HepG2 (cell line): ENCODE results near the gene COX8C. TPM values are rescaled to one million over a fixed set of nuclear protein-coding genes. Genes with fewer than 3 reads are reported as not detected.

Source experiments
- FOSL2 ChIP-seq: sonication (generic); formaldehyde crosslinking; IDR thresholded peaks from 2 replicates; pipeline ENCODE4 v1.4.0; 2020; ENCODE audit warnings: missing genetic modification reagents
- KDM5B ChIP-seq: sonication (generic); formaldehyde crosslinking; IDR thresholded peaks from 2 replicates; pipeline ENCODE4 v1.4.0; 2020; ENCODE audit warnings: missing genetic modification reagents, mild to moderate bottlenecking, borderline replicate concordance
- ZNF143 ChIP-seq: sonication (generic); formaldehyde crosslinking; IDR thresholded peaks from 2 replicates; pipeline ENCODE4 v1.4.0; 2020; ENCODE audit warnings: missing genetic modification reagents
- polyA plus RNA-seq, 8 experiments: library from polyadenylated mRNA; depleted of rRNA in 3 of 8; stranded (reverse) in 7 of 8; unstranded in 1 of 8; fragments of >200 nt; fragmentation: Illumina TruSeq in 4 of 8; extraction: Trizol in 4 of 8; gene quantifications; 2 replicates each; pipeline versions ENCODE4 v1.2.1 to v1.2.3, GENCODE V29; 2011 to 2016; ENCODE audit warnings: low read depth in 4 of 8, missing spikeins in 1 of 8, mixed read lengths in 1 of 8; ENCODE audit not compliant: insufficient read depth in 1 of 8
- total RNA-seq, 5 experiments: library from RNA; depleted of rRNA; stranded (reverse); fragments of >200 nt; fragmentation: Illumina TruSeq; extraction: Trizol; gene quantifications; 2 replicates each; pipeline ENCODE4 v1.2.3, GENCODE V29; 2016; ENCODE audit warnings: low read depth in 1 of 5
- TF ChIP-seq, protein P1 (sequence below): IDR thresholded peaks from 2 replicates; pipeline ENCODE4 v1.4.0; 2020; ENCODE audit warnings: mild to moderate bottlenecking, missing genetic modification reagents
- TF ChIP-seq, protein P2 (sequence below): IDR thresholded peaks from 2 replicates; pipeline ENCODE4 v1.6.1; 2016; ENCODE audit warnings: missing biosample characterization, missing genetic modification reagents, low read depth
- TF ChIP-seq, protein P3 (sequence below): sonication (generic); formaldehyde crosslinking; IDR thresholded peaks from 2 replicates; pipeline ENCODE4 v1.8.0; 2023; ENCODE audit warnings: mild to moderate bottlenecking, missing genetic modification reagents
- TF ChIP-seq, protein P4 (sequence below): sonication (generic); formaldehyde crosslinking; IDR thresholded peaks from 2 replicates; pipeline ENCODE4 v1.8.1; 2023; ENCODE audit warnings: mild to moderate bottlenecking, missing genetic modification reagents
- TF ChIP-seq, protein P5 (sequence below): sonication (generic); formaldehyde crosslinking; IDR thresholded peaks from 2 replicates; pipeline ENCODE4 v1.4.0; 2020; ENCODE audit warnings: mild to moderate bottlenecking, low read depth, missing genetic modification reagents
- TF ChIP-seq, protein P6 (sequence below): sonication (generic); formaldehyde crosslinking; IDR thresholded peaks from 2 replicates; pipeline ENCODE4 v1.5.1; 2020; ENCODE audit warnings: mild to moderate bottlenecking, missing genetic modification reagents, borderline replicate concordance
- TF ChIP-seq, protein P7 (sequence below): IDR thresholded peaks from 2 replicates; pipeline ENCODE4 v1.6.1; 2012; ENCODE audit warnings: low read depth, low read length, improper control_type of control experiment

The COX8C gene
- total and polyA plus RNA-seq, 2 of the 13 experiments (the other 11 are each of a cell fraction or from before 2014, with no cell fraction given) = not detected

DNA sequence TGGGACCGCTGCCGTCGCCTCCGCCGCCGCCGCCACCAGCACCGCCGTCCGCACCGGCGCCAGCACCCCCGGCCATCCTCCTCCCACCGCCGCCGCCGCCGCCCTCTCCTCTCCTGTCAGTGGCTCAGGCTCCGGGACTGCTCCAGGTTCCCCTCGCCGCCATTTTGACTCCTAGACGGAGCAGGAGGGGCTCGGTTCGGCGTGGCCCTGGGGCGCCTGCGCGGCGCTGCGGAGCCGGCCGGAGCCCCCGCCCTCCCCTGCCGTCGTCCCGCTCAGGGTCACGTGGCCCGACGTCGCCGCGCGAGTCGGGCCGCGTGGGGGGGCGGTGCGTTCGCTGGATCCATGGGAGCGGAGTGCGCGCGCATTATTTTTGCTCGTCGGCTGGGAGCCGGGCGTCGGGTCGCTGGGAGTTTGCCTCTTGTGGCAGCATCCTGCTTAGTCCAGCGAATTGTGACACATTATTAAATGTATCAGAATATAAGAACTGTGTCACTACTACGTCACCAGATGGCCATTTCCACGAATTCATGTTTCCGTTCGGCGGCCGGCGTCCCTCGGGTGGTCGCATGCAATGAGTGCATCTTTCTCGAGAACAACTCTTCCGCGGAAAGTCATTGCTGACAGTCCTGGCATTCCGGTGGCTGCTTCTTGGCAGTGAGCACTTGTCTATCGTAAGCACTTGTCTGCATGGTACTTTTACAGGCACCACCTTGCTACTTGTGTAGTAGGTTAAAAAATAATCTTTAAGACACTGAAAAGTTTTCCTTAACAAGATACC lies 13.9 kb upstream of the COX8C start, which contains the start of gene BTBD7 (continued):
- TF ChIP-seq, protein P1, sequence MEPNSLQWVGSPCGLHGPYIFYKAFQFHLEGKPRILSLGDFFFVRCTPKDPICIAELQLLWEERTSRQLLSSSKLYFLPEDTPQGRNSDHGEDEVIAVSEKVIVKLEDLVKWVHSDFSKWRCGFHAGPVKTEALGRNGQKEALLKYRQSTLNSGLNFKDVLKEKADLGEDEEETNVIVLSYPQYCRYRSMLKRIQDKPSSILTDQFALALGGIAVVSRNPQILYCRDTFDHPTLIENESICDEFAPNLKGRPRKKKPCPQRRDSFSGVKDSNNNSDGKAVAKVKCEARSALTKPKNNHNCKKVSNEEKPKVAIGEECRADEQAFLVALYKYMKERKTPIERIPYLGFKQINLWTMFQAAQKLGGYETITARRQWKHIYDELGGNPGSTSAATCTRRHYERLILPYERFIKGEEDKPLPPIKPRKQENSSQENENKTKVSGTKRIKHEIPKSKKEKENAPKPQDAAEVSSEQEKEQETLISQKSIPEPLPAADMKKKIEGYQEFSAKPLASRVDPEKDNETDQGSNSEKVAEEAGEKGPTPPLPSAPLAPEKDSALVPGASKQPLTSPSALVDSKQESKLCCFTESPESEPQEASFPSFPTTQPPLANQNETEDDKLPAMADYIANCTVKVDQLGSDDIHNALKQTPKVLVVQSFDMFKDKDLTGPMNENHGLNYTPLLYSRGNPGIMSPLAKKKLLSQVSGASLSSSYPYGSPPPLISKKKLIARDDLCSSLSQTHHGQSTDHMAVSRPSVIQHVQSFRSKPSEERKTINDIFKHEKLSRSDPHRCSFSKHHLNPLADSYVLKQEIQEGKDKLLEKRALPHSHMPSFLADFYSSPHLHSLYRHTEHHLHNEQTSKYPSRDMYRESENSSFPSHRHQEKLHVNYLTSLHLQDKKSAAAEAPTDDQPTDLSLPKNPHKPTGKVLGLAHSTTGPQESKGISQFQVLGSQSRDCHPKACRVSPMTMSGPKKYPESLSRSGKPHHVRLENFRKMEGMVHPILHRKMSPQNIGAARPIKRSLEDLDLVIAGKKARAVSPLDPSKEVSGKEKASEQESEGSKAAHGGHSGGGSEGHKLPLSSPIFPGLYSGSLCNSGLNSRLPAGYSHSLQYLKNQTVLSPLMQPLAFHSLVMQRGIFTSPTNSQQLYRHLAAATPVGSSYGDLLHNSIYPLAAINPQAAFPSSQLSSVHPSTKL = peak; percentile 40
- TF ChIP-seq, protein P2, sequence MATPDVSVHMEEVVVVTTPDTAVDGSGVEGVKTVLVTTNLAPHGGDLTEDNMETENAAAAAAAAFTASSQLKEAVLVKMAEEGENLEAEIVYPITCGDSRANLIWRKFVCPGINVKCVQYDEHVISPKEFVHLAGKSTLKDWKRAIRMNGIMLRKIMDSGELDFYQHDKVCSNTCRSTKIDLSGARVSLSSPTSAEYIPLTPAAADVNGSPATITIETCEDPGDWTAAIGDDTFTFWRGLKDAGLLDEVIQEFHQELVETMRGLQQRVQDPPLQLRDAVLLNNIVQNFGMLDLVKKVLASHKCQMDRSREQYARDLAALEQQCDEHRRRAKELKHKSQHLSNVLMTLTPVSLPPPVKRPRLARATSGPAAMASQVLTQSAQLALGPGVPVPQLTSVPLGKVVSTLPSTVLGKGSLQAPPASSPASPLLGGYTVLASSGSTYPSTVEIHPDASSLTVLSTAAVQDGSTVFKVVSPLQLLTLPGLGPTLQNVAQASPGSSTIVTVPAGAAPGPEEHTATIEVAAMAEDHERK (CRISPR knock-in tag) = peak; percentile 86
- TF ChIP-seq KDM5B (CRISPR knock-in tag) (peak; percentile 53; the same call in 1 of the 2 replicates), ZNF143 (CRISPR knock-in tag) (peak; percentile 75), FOSL2 (peak; percentile 32; the same call in 1 of the 2 replicates)
- TF ChIP-seq, protein P3, sequence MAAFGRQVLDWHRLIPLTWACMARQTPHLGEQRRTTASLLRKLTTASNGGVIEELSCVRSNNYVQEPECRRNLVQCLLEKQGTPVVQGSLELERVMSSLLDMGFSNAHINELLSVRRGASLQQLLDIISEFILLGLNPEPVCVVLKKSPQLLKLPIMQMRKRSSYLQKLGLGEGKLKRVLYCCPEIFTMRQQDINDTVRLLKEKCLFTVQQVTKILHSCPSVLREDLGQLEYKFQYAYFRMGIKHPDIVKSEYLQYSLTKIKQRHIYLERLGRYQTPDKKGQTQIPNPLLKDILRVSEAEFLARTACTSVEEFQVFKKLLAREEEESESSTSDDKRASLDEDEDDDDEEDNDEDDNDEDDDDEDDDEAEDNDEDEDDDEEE = peak; percentile 77
- TF ChIP-seq, protein P4, sequence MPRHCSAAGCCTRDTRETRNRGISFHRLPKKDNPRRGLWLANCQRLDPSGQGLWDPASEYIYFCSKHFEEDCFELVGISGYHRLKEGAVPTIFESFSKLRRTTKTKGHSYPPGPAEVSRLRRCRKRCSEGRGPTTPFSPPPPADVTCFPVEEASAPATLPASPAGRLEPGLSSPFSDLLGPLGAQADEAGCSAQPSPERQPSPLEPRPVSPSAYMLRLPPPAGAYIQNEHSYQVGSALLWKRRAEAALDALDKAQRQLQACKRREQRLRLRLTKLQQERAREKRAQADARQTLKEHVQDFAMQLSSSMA = 0 out of 2 replicates have a peak, but pooled peaks have one; percentile 24
- TF ChIP-seq, protein P5, sequence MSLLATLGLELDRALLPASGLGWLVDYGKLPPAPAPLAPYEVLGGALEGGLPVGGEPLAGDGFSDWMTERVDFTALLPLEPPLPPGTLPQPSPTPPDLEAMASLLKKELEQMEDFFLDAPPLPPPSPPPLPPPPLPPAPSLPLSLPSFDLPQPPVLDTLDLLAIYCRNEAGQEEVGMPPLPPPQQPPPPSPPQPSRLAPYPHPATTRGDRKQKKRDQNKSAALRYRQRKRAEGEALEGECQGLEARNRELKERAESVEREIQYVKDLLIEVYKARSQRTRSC (CRISPR knock-in tag) = no peak
- TF ChIP-seq, protein P6, sequence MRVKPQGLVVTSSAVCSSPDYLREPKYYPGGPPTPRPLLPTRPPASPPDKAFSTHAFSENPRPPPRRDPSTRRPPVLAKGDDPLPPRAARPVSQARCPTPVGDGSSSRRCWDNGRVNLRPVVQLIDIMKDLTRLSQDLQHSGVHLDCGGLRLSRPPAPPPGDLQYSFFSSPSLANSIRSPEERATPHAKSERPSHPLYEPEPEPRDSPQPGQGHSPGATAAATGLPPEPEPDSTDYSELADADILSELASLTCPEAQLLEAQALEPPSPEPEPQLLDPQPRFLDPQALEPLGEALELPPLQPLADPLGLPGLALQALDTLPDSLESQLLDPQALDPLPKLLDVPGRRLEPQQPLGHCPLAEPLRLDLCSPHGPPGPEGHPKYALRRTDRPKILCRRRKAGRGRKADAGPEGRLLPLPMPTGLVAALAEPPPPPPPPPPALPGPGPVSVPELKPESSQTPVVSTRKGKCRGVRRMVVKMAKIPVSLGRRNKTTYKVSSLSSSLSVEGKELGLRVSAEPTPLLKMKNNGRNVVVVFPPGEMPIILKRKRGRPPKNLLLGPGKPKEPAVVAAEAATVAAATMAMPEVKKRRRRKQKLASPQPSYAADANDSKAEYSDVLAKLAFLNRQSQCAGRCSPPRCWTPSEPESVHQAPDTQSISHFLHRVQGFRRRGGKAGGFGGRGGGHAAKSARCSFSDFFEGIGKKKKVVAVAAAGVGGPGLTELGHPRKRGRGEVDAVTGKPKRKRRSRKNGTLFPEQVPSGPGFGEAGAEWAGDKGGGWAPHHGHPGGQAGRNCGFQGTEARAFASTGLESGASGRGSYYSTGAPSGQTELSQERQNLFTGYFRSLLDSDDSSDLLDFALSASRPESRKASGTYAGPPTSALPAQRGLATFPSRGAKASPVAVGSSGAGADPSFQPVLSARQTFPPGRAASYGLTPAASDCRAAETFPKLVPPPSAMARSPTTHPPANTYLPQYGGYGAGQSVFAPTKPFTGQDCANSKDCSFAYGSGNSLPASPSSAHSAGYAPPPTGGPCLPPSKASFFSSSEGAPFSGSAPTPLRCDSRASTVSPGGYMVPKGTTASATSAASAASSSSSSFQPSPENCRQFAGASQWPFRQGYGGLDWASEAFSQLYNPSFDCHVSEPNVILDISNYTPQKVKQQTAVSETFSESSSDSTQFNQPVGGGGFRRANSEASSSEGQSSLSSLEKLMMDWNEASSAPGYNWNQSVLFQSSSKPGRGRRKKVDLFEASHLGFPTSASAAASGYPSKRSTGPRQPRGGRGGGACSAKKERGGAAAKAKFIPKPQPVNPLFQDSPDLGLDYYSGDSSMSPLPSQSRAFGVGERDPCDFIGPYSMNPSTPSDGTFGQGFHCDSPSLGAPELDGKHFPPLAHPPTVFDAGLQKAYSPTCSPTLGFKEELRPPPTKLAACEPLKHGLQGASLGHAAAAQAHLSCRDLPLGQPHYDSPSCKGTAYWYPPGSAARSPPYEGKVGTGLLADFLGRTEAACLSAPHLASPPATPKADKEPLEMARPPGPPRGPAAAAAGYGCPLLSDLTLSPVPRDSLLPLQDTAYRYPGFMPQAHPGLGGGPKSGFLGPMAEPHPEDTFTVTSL = 0 out of 2 replicates have a peak, but pooled peaks have one; percentile 48
- TF ChIP-seq, protein P7, sequence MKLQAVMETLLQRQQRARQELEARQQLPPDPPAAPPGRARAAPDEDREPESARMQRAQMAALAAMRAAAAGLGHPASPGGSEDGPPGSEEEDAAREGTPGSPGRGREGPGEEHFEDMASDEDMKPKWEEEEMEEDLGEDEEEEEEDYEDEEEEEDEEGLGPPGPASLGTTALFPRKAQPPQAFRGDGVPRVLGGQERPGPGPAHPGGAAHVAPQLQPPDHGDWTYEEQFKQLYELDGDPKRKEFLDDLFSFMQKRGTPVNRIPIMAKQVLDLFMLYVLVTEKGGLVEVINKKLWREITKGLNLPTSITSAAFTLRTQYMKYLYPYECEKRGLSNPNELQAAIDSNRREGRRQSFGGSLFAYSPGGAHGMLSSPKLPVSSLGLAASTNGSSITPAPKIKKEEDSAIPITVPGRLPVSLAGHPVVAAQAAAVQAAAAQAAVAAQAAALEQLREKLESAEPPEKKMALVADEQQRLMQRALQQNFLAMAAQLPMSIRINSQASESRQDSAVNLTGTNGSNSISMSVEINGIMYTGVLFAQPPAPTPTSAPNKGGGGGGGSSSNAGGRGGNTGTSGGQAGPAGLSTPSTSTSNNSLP = 0 out of 2 replicates have a peak, but pooled peaks have one; percentile 29
